Peyer's patch (tissue), 4 donors: ENCODE measurements around the gene SMARCA2.

Experiments used
- POLR2A ChIP-seq, 2 donors: fragments of 450-650 bp; IDR thresholded peaks; one replicate each; pipeline ENCODE4 v1.5.1; 2017; ENCODE audit warnings: antibody characterized with exemption in 2 of 2, mild to moderate bottlenecking in 2 of 2, moderate library complexity in 2 of 2
- TF ChIP-seq, protein P1 (sequence below), 6 experiments: fragments of 450-650 bp in 4 of 6; fragments of 200-600 bp in 2 of 6; sonication (generic) in 1 of 6; IDR thresholded peaks; one replicate each; pipeline ENCODE4 v1.5.1; 2017 to 2019; ENCODE audit warnings: antibody characterized with exemption in 6 of 6, mild to moderate bottlenecking in 3 of 6, moderate library complexity in 1 of 6

DNA sequence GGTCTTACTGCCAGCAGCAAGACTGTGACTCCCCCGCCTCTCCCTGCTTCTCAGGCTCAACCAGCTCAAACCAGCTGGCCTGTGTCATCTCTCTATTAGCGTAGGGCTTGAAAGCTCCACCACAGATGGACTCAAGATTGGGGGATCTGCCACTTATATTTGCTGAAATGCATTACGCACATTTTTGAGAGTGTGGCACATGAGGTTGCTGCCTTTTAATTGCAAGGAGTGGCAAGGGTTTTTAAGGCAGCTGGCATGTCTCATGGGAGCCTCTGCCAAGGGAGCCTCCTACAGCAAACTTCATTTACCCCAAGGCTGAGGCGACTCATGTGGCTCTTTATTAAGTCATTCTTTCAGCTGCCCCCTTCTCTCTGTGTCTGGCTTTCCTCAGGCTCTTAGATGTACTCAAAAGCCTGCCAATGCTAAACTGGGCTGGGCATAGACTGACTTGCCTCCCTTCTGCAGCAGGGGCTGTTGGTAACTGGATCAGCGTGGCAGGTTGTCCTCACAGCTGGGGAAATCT is 219.3 kb downstream of the SMARCA2 start:
- no peak for TF ChIP-seq POLR2A (IDR thresholded peaks at IDR 0.05)
- TF ChIP-seq, protein P1, sequence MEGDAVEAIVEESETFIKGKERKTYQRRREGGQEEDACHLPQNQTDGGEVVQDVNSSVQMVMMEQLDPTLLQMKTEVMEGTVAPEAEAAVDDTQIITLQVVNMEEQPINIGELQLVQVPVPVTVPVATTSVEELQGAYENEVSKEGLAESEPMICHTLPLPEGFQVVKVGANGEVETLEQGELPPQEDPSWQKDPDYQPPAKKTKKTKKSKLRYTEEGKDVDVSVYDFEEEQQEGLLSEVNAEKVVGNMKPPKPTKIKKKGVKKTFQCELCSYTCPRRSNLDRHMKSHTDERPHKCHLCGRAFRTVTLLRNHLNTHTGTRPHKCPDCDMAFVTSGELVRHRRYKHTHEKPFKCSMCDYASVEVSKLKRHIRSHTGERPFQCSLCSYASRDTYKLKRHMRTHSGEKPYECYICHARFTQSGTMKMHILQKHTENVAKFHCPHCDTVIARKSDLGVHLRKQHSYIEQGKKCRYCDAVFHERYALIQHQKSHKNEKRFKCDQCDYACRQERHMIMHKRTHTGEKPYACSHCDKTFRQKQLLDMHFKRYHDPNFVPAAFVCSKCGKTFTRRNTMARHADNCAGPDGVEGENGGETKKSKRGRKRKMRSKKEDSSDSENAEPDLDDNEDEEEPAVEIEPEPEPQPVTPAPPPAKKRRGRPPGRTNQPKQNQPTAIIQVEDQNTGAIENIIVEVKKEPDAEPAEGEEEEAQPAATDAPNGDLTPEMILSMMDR (IDR thresholded peaks at IDR 0.05): no peak
